Measurements from ENCODE around the gene IRX4.

Gene IRX4

GRCh38 chr5:1895739-1896420, 13.2 kb upstream of the IRX4 start:
- no peaks in the 10 kb centered on the region for H3K79me2 ChIP-seq (ENCODE audit: insufficient read depth, low read length)
- no peaks in the 10 kb centered on the region for H3K36me3 ChIP-seq (ENCODE audit: insufficient read depth, low read length)
- H3K4me2 ChIP-seq (ENCODE audit: low read depth, low read length, poor library complexity, severe bottlenecking): no peak overlapping the region
- no peak overlapping the region for H2AFZ ChIP-seq (ENCODE audit: low read length)
- H3F3A ChIP-seq (ENCODE audit: low read depth): no peaks in the 10 kb centered on the region
- H3K9me2 ChIP-seq (replicated peaks; ENCODE audit: low read depth, low read length): no peaks in the 10 kb centered on the region
- H3K4me3 ChIP-seq (ENCODE audit: low read length, poor library complexity, severe bottlenecking): no peak overlapping the region
- H3K9me3 ChIP-seq (ENCODE audit: insufficient read depth, low read depth, low read length): peaks cover 4% of the 10 kb centered on the region; the same call in 1 of the 2 replicates
- no peaks in the 10 kb centered on the region for H4K20me1 ChIP-seq (ENCODE audit: insufficient read depth, low read length, poor library complexity, severe bottlenecking)
- H3K27me3 ChIP-seq (ENCODE audit: insufficient read depth, low read length, poor library complexity, severe bottlenecking): no peaks in the 10 kb centered on the region
- TF ChIP-seq CTCF (conservative IDR thresholded peaks at IDR 0.05; ENCODE audit: low read length): no peak
- TF ChIP-seq EZH2phosphoT487 (IDR thresholded peaks at IDR 0.05; ENCODE audit: borderline replicate concordance): no peak
- H3K4me1 ChIP-seq (ENCODE audit: insufficient read depth, low read length, poor library complexity, severe bottlenecking): no peaks in the 10 kb centered on the region
- no peak overlapping the region for H3K9ac ChIP-seq (ENCODE audit: low read depth, low read length, poor library complexity, severe bottlenecking)

GRCh38 chr5:1894243-1894642, 11.5 kb upstream of the IRX4 start:
- Histone ChIP-seq H3K4me1 (ENCODE audit: insufficient read depth, low read length, poor library complexity, severe bottlenecking) (no peaks in the 10 kb centered on the region), H3K27me3 (ENCODE audit: insufficient read depth, low read length, poor library complexity, severe bottlenecking) (no peaks in the 10 kb centered on the region), H2AFZ (ENCODE audit: low read length) (no peak overlapping the region), H3K9me3 (ENCODE audit: insufficient read depth, low read depth, low read length) (peaks cover 4% of the 10 kb centered on the region; the same call in 1 of the 2 replicates), H3K79me2 (ENCODE audit: insufficient read depth, low read length) (no peaks in the 10 kb centered on the region), H3F3A (ENCODE audit: low read depth) (no peaks in the 10 kb centered on the region), H3K36me3 (ENCODE audit: insufficient read depth, low read length) (no peaks in the 10 kb centered on the region), H3K9me2 (replicated peaks; ENCODE audit: low read depth, low read length) (no peaks in the 10 kb centered on the region), H3K9ac (ENCODE audit: low read depth, low read length, poor library complexity, severe bottlenecking) (no peak overlapping the region), H3K4me3 (ENCODE audit: low read length, poor library complexity, severe bottlenecking) (no peak overlapping the region), H4K20me1 (ENCODE audit: insufficient read depth, low read length, poor library complexity, severe bottlenecking) (no peaks in the 10 kb centered on the region), H3K4me2 (ENCODE audit: low read depth, low read length, poor library complexity, severe bottlenecking) (no peak overlapping the region)
- TF ChIP-seq CTCF (conservative IDR thresholded peaks at IDR 0.05; ENCODE audit: low read length) (no peak), EZH2phosphoT487 (IDR thresholded peaks at IDR 0.05; ENCODE audit: borderline replicate concordance) (no peak)

GRCh38 chr5:1893754-1894153, 11.0 kb upstream of the IRX4 start:
- H3K27me3 ChIP-seq (ENCODE audit: insufficient read depth, low read length, poor library complexity, severe bottlenecking): no peaks in the 10 kb centered on the region
- peaks cover 4% of the 10 kb centered on the region; the same call in 1 of the 2 replicates for H3K9me3 ChIP-seq (ENCODE audit: insufficient read depth, low read depth, low read length)

More at GRCh38 chr5:1893754-1894153, 11.0 kb upstream of the IRX4 start:
- Histone ChIP-seq H3K9ac (ENCODE audit: low read depth, low read length, poor library complexity, severe bottlenecking) (no peak overlapping the region), H3K36me3 (ENCODE audit: insufficient read depth, low read length) (no peaks in the 10 kb centered on the region), H3K4me1 (ENCODE audit: insufficient read depth, low read length, poor library complexity, severe bottlenecking) (no peaks in the 10 kb centered on the region), H3K9me2 (replicated peaks; ENCODE audit: low read depth, low read length) (no peaks in the 10 kb centered on the region), H3K79me2 (ENCODE audit: insufficient read depth, low read length) (no peaks in the 10 kb centered on the region), H3F3A (ENCODE audit: low read depth) (no peaks in the 10 kb centered on the region), H4K20me1 (ENCODE audit: insufficient read depth, low read length, poor library complexity, severe bottlenecking) (no peaks in the 10 kb centered on the region), H2AFZ (ENCODE audit: low read length) (no peak overlapping the region), H3K4me3 (ENCODE audit: low read length, poor library complexity, severe bottlenecking) (no peak overlapping the region), H3K4me2 (ENCODE audit: low read depth, low read length, poor library complexity, severe bottlenecking) (no peak overlapping the region)
- TF ChIP-seq EZH2phosphoT487 (IDR thresholded peaks at IDR 0.05; ENCODE audit: borderline replicate concordance) (no peak), CTCF (conservative IDR thresholded peaks at IDR 0.05; ENCODE audit: low read length) (no peak)

Data from Loucy (cell line).